Measurements from ENCODE around the gene SLX1A.
"Not testable (repeated sequence)": the region's sequence is repeated elsewhere in the genome, so short reads cannot be mapped to it uniquely, and the experiment has no call there.

DNA sequence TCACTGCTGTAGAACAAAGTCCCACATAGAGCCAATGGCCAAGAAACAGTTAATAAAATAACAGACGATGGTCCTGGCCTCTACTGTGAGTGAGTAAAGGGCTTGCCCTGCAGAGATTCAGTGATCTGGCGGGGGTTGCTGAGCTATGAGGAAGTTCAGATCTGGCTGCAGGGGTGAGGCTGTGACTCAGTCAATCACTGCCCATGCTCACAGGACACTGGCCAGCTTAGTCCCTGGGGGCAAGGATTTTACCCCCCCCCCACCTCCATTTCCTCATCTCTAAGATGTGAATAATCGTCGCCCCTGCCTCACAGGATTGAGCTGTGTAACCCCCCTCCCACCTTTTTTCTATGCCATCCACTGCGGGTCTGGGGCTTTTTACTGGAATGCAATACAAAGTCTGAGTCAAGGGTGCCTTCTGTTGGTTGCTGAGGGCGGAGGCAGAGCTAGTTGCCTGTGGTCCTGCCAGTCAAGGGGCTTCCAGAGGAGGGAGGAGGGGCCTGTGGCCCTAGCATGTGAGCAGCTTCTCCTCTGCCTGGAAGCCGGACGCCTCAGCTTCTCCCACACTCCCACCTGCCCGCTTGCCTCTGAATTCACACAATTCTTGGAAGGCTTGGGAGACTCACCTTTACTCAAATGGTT lies 13.5 kb downstream of the SLX1A start:
- TF ChIP-seq, protein P1, sequence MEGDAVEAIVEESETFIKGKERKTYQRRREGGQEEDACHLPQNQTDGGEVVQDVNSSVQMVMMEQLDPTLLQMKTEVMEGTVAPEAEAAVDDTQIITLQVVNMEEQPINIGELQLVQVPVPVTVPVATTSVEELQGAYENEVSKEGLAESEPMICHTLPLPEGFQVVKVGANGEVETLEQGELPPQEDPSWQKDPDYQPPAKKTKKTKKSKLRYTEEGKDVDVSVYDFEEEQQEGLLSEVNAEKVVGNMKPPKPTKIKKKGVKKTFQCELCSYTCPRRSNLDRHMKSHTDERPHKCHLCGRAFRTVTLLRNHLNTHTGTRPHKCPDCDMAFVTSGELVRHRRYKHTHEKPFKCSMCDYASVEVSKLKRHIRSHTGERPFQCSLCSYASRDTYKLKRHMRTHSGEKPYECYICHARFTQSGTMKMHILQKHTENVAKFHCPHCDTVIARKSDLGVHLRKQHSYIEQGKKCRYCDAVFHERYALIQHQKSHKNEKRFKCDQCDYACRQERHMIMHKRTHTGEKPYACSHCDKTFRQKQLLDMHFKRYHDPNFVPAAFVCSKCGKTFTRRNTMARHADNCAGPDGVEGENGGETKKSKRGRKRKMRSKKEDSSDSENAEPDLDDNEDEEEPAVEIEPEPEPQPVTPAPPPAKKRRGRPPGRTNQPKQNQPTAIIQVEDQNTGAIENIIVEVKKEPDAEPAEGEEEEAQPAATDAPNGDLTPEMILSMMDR (IDR thresholded peaks at IDR 0.05), result not testable (repeated sequence)
- not testable (repeated sequence) for TF ChIP-seq POLR2A (IDR thresholded peaks at IDR 0.05); EP300 (IDR thresholded peaks at IDR 0.05; ENCODE audit: low read depth); POLR2AphosphoS5 (IDR thresholded peaks at IDR 0.05)

Data from transverse colon (tissue), 4 donors.